RWPE1 (cell line): ENCODE results near the gene MAP1LC3A.

Experiments used
- CTCF ChIA-PET: fragments of 350-600 bp; sonication (Branson Sonifier 250); formaldehyde crosslinking; extraction: SDS; loops from one replicate; lab custom pipeline; 2021; lab: Yijun Ruan, JAX
- POLR2A ChIA-PET: fragments of 400-600 bp; formaldehyde crosslinking; extraction: SDS; loops from one replicate; lab custom pipeline; 2020; ENCODE audit warnings: antibody characterized with exemption; ENCODE audit not compliant: low non-redundant PET; lab: Yijun Ruan, JAX
- DNase-seq: peaks from one replicate; pipeline ENCODE4 v3.0.0; 2012; ENCODE audit warnings: low spot score
- H3K27ac ChIP-seq: fragments of 450-650 bp; 2 replicates; pipeline ENCODE4 v1.5.1; 2017
- TF ChIP-seq, protein P1 (sequence below): fragments of 450-650 bp; conservative IDR thresholded peaks from 2 replicates; pipeline ENCODE4 v1.5.1; 2017; ENCODE audit warnings: low read depth, mild to moderate bottlenecking

Gene MAP1LC3A

DNA sequence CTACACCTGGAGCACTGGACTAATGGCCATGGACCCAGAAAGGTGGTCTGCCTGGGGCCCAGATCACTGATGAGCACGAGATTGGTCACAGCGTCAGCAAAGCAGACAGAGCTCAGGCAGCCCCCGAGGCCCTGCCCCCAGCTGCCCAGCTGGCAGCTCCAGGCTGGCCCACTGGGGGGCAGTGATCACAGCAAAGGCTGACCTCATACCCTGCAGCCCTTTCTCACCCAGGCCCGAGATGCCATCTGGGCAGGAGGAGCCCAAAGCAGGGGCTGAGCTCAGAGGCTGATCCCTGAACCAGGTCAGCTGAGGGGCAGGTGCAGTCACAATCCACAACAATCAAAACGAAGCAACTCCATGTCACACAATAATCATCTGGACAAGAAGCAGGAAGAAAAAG, 4.1 kb downstream of the MAP1LC3A start:
- CTCF ChIA-PET: interaction anchor here (0.9 to 2.0 kb wide), 2 partner anchors 48 to 250 kb away, joined by 4 to 9 read pairs; no protein-coding TSS in a partner anchor
- H3K27ac ChIP-seq: peak overlapping the region; percentile 74; the same call in 1 of the 2 replicates
- no peak for DNase-seq
- POLR2A ChIA-PET: no interaction called here
- TF ChIP-seq, protein P1, sequence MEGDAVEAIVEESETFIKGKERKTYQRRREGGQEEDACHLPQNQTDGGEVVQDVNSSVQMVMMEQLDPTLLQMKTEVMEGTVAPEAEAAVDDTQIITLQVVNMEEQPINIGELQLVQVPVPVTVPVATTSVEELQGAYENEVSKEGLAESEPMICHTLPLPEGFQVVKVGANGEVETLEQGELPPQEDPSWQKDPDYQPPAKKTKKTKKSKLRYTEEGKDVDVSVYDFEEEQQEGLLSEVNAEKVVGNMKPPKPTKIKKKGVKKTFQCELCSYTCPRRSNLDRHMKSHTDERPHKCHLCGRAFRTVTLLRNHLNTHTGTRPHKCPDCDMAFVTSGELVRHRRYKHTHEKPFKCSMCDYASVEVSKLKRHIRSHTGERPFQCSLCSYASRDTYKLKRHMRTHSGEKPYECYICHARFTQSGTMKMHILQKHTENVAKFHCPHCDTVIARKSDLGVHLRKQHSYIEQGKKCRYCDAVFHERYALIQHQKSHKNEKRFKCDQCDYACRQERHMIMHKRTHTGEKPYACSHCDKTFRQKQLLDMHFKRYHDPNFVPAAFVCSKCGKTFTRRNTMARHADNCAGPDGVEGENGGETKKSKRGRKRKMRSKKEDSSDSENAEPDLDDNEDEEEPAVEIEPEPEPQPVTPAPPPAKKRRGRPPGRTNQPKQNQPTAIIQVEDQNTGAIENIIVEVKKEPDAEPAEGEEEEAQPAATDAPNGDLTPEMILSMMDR: no peak; the same call in 1 of the 2 replicates

DNA sequence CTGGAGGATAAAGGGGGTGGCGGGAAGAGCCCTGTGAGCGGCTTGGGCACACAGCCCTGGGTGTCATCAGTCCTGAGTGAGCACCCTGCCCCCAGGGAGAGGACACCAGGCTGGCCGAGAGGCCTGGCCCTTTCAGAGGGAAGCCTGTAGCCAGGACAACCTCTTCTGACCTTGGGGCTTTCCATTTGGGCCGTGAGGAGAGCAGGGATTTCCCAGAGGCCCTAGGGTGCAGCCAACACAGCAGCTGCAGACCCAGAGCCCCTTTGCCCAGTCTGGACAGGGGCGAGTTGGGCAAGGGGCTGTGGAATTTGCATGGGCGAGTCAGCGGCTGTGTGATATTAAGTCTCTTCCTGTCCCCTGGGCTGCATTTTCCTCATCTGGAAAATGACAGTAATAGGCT, 6.3 kb downstream of the MAP1LC3A start:
- CTCF ChIA-PET: interaction anchor here (0.6 to 1.7 kb wide), 2 partner anchors 8 to 526 kb away, joined by 4 to 5 read pairs; no protein-coding TSS in a partner anchor
- DNase-seq: no peak
- TF ChIP-seq, protein P1: no peak
- H3K27ac ChIP-seq: peak overlapping the region; percentile 36
- POLR2A ChIA-PET: no interaction called here

- ChIA-PET CTCF (interaction anchor here (1.3 kb wide), 1 partner anchor 9 kb away, joined by 4 read pairs; the partner anchor contains the start of gene MAP1LC3A), POLR2A (interaction anchor here (0.7 kb wide), 1 partner anchor 377 kb away, joined by 3 read pairs; no protein-coding TSS in a partner anchor)
- no peak overlapping the region for H3K27ac ChIP-seq
- TF ChIP-seq, protein P1: no peak
- no peak for DNase-seq
Observed at GRCh38 chr20:34566978-34567891, 8.7 kb downstream of the MAP1LC3A start.

DNA sequence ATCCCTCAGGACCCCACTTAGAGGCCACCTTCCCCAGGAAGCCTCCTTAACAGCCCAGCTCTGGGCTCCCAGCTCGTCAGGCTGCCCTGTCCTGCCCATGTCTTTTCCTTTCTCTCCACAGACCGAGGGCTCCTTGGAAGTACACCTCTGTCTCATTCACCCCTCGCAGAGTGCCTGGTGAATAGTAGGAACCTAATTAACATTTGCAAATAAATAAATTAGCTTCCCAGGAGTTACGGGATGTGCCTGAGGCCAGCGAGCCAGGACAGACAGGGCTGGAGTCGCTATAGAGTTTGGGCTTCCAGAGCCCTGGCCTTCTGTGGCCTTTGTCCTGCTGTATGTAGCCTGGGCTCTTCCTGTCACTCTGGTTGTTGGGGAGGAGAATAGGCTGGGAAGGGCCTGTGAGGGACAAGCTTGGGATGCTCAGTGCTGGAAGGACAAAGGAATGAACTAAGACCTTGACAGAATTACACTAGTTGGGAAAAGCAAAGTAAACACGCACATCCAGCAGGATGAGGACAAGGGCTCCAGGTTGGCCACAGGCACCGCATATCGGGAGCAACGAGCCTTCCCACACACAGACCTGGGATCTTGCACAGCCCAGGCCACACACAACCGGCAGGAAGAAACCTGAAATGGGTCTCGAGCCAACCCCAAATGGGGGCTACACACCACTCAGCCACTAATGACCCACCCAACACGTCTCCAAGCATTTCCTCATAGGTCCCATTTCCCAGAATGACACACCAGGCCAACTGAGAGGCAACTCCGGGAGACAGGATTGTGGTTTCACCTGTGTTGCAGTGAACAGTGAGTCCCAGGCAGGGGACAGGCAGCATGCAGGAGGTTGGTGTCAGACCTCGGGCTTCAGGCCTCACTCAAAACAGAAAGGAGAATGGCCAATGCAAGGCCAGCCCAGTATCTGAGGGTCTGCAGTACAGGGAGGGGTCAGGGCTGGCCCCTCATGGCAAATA, 9.7 kb downstream of the MAP1LC3A start:
- no peak for DNase-seq
- no peak overlapping the region for H3K27ac ChIP-seq
- TF ChIP-seq, protein P1: no peak
- ChIA-PET POLR2A (interaction anchor here (0.7 kb wide), 1 partner anchor 378 kb away, joined by 3 read pairs; no protein-coding TSS in a partner anchor), CTCF (interaction anchor here (1.3 kb wide), 1 partner anchor 10 kb away, joined by 4 read pairs; the partner anchor contains the start of gene MAP1LC3A)

DNA sequence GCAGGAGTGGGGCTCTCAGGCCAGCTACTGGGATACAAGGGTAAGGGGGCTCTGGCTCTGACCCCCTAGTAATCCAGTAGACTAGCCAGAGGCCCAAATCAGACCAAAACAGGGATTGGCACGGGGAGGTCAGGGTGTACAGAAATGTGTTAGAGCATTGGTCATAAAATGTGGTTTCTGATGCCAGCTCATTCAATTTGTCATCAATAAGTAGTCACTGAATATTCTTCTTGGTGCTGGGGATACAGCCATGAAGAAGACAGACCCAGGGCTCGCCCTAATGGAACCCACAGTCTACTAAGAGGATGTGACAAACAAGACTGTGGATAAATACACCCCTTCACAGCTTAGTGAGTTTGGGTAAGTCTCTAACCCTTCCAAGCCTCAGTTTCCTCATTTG, 11.1 kb downstream of the MAP1LC3A start:
- ChIA-PET CTCF (interaction anchor here (0.6 to 0.9 kb wide), 3 partner anchors 185 to 654 kb away, joined by 3 to 5 read pairs (median 3); no protein-coding TSS in a partner anchor), POLR2A (no interaction called here)
- TF ChIP-seq, protein P1: no peak
- no peak for DNase-seq
- H3K27ac ChIP-seq: no peak overlapping the region
